GM21381 (cell line): ENCODE data around the gene STAG1.
"Not testable (repeated sequence)": the region's sequence is repeated elsewhere in the genome, so short reads cannot be mapped to it uniquely, and the experiment has no call there.

Source experiments
- ATAC-seq: cut with Tn5 transposase; IDR thresholded peaks from one replicate; pipeline ENCODE4 v1.9.1; 2021; ENCODE audit warnings: mild to moderate bottlenecking, moderate library complexity; ENCODE audit not compliant: unreplicated experiment

The STAG1 gene

GRCh38 chr3:136749091-136749490 lies 3.1 kb downstream of the STAG1 start:
- no peak for ATAC-seq

DNA sequence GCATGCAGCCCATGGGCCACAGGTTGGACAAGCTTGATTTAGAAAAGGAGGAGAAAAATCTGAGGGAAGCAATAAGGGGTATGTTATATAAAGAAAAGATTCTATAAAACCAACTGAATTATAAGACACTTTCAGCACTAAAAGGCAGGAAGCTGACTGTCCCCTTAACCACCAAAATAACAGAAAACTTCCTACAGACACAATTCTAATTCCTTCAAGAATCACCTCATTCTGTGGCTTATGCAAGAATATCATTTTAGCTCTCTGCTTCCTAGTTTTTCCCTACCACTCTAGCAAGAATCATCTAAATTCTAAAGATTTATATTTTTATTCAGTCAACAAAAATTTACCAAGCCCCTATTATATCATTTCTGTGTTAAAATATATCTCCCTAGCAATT lies 6.3 kb downstream of the STAG1 start:
- ATAC-seq, result no peak

- ATAC-seq, result no peak
Observed at GRCh38 chr3:136741063-136741462, 11.1 kb downstream of the STAG1 start.

- ATAC-seq, result no peak
Observed at GRCh38 chr3:136740351-136740958, 11.7 kb downstream of the STAG1 start.

DNA sequence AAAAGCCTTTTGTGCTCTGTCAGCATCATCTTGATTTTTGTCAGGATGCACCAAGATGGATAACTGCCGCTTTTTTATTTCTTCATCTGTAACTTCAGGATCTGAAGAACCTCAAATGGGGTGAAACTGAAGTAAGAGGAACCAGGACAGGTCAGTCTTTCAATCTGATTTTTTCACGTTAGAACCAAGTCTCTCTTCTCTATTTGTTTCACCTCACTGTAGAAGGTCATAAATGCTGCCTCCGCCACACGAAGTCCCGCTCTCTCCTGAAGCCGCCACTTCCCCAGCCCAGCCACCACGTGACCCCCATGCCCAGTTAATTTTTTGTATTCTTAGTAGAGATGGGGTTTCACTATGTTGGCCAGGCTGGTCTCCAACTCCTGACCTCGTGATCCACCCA lies 15.2 kb downstream of the STAG1 start:
- ATAC-seq, result not testable (repeated sequence)

DNA sequence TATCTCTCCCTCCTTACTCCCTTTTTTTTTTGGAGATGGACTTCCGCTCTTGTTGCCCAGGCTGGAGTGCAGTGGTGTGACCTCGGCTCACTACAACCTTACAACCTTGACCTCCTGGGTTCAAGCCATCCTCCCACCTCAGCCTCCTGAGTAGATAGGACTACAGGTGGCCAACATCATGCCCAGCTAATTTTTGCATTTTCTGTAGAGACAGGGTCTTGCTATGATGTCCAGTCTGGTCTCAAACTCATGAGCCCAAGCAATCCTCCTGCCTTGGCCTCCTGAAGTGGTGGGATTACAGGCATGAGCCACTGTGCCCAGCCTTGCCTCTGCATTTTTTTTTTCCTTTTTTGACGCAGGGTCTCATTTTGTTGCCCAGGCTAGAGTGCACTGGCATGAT lies 17.1 kb downstream of the STAG1 start:
- no peak for ATAC-seq

GRCh38 chr3:136734382-136735070 lies 17.7 kb downstream of the STAG1 start:
- ATAC-seq, result no peak

DNA sequence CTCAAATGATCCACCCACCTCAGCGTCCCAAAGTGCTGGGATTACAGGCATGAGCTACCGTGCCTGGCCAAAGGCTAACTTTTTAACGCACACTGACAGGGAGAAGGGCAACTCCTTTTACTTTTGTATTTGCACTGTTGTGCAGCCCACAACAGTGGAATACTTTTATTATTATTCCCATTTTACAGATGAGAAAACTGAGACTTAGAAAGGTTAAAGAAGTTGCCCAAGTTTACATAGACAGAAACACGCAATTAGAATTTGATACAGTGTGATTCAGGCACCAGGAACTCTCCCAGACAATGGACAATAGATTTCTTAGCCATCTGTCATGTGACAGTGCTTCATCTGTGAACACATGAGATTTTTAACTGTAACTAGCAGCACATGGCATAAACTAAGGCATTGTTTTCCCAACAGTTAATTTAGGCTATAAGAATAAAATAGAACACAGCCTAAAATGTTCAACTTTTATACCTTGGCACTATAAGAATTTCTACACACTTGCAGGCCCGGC lies 18.8 kb downstream of the STAG1 start:
- ATAC-seq, result no peak

DNA sequence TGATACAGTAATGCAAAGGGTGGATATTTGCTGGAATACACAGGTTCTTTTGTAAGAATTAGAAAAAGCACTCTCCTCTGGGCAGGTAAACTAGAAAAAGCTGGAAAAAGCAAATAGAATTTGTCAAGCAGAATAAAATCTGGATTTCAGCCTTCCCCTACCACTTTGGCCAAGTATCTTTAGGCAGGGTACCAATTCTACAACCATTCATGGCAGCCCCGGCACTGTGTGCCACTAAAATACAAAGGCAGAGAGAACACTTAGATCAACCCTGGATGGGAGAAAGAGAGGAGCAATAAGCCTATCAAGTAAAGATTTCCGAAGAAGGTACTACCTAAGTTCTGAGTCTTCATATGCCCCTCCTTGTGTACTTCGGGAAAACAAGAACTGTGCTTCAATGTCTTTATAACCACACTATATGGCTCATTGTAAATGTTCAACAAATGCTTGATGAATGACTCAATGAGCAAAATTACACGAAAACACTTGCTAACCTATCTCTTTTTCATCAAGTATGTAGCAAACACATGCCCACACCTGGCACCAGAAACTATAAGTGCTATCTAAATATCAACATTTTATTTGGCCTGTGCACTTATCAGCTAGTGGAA lies 20.8 kb downstream of the STAG1 start:
- no peak for ATAC-seq

- ATAC-seq, result peak; percentile 64
Observed at GRCh38 chr3:136730595-136731273, 21.4 kb downstream of the STAG1 start.

- ATAC-seq, result no peak
Observed at GRCh38 chr3:136728918-136729317, 23.3 kb downstream of the STAG1 start.

- peak; percentile 51 for ATAC-seq
Observed at GRCh38 chr3:136728473-136728872, 23.7 kb downstream of the STAG1 start.

DNA sequence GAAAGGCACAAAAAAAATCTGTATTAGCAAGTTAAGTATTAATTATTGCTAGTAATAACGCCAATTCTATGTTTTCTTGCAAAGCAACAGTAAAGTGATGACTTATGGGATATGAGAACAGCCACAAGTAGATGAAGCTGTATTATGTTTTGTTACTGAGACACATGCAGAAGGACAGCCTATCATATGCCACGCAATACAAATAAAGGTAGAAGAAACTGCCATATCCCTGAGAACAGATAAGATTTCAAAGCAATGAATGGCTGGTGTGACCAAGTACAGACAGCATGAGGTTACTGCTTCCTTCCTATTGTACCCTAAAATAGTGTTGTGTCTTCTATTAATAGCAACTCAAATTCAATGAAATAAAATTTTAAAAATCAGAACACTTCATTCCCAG lies 26.7 kb downstream of the STAG1 start:
- ATAC-seq, result no peak

DNA sequence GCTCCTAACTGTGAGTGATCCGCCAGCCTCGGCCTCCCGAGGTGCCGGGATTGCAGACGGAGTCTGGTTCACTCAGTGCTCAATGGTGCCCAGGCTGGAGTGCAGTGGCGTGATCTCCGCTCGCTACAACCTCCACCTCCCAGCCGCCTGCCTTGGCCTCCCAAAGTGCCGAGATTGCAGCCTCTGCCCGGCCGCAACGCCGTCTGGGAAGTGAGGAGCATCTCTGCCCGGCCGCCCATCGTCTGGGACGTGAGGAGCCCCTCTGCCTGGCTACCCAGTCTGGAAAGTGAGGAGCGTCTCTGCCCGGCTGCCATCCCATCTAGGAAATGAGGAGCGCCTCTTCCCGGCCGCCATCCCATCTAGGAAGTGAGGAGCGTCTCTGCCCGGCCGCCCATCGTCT lies 29.3 kb downstream of the STAG1 start:
- not testable (repeated sequence) for ATAC-seq

- not testable (repeated sequence) for ATAC-seq
Observed at GRCh38 chr3:136722399-136722798, 29.8 kb downstream of the STAG1 start.

DNA sequence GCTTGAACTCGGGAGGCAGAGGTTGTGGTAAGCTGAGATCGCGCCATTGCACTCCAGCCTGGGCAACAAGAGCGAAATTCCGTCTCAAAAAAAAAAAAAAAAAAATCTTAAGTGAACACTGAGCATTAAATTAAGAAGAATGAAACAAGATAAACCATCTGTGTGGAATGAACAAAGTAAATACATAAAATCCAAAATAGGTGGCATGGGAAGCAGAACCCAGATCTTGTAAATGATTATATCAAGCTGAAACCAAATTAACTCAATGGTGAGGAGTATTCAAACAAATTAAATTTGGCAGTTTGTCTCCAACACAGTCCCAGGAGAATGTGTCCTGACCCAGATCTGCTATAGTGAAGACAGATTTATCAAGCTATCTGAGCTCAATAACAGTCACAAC lies 32.1 kb downstream of the STAG1 start:
- no peak for ATAC-seq

GRCh38 chr3:136716629-136717028 lies 35.5 kb downstream of the STAG1 start:
- no peak for ATAC-seq

DNA sequence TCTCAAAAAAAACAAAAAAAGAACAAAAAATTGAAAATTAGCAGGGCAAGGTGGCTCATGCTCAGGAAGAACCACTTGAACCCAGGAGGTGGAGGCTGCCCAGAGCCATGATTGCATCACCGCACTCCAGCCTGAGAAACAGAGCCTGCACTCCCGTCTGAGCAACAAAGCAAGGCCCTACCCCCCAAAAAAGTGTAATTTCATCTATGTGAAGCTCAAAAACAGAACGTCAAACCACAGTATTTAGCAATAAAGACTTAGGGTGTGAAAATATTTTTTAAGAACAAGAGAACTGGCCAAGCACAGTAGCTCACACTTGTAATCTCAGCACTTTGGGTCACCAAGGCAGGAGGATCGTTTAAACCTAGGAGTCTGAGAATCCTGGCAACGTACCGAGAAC lies 38.2 kb downstream of the STAG1 start:
- no peak for ATAC-seq

GRCh38 chr3:136712941-136713340 lies 39.2 kb downstream of the STAG1 start:
- no peak for ATAC-seq

DNA sequence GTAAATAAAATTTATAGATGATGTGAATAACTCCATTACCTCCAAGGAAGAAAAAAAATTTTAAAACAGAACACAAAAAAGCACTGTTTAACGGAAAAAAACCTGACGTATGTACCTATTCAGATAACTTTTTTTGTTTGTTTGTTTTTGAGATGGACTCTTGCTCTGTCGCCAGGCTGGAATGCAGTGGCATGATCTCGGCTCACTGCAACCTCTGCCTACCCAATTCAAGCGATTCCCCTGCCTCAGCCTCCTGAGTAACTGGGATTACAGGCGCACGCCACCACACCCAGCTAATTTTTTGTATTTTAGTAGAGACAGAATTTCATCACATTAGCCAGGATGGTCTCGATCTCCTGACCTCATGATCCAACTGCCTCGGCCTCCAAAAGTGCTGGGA lies 40.3 kb downstream of the STAG1 start:
- not testable (repeated sequence) for ATAC-seq

DNA sequence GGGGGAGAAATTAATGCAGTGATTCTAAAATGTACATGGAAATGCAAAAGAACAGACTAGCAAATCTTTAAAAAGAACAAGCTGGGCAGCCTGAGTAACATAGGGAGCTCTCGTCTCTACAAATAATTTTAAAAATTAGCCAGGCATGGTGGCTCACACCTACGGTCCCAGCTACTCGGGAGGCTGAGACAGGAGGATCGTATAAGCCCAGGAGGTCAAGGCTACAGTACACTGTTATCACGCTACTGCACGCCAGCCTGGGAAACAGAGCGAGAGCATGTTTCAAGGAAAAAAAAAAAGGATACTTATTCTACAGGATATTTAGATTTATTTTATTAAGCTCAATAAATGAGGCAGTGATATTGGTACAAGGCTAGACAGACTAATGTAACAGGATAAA lies 40.9 kb downstream of the STAG1 start:
- no peak for ATAC-seq

- not testable (repeated sequence) for ATAC-seq
Observed at GRCh38 chr3:136709775-136710174, 42.4 kb downstream of the STAG1 start.
